Endodermal cell (in vitro differentiated cells): ENCODE measurements around the gene KRTAP5-3. TPM values are rescaled to one million over a fixed set of nuclear protein-coding genes. Genes with fewer than 3 reads are reported as not detected.

Experiments used
- DNase-seq: peaks from one replicate; pipeline ENCODE4 v3.0.0-alpha.2; 2017
- H3K27ac ChIP-seq: 2 replicates; pipeline ENCODE4 v1.5.1; 2013; ENCODE audit warnings: mild to moderate bottlenecking, low read depth, low read length, moderate library complexity
- H3K27me3 ChIP-seq: 2 replicates; pipeline ENCODE4 v1.6.1; 2013; ENCODE audit warnings: mild to moderate bottlenecking, low read length, moderate library complexity; ENCODE audit not compliant: insufficient read depth, control insufficient read depth, poor library complexity, severe bottlenecking
- H3K36me3 ChIP-seq: 2 replicates; pipeline ENCODE4 v1.7.0; 2013; ENCODE audit warnings: mild to moderate bottlenecking, low read length, moderate library complexity; ENCODE audit not compliant: control insufficient read depth, insufficient read depth
- H3K4me1 ChIP-seq: one replicate; pipeline ENCODE4 v1.7.0; 2013; ENCODE audit warnings: low read length; ENCODE audit not compliant: control insufficient read depth, insufficient read depth
- H3K4me3 ChIP-seq: 2 replicates; pipeline ENCODE4 v1.5.1; 2013; ENCODE audit warnings: mild to moderate bottlenecking, low read length, moderate library complexity
- H3K9ac ChIP-seq: 2 replicates; pipeline ENCODE4 v1.6.1; 2013; ENCODE audit warnings: mild to moderate bottlenecking, low read length, moderate library complexity; ENCODE audit not compliant: poor library complexity, severe bottlenecking; ENCODE audit errors: extremely low read depth
- H3K9me3 ChIP-seq: 2 replicates; pipeline ENCODE4 v1.6.1; 2013; ENCODE audit warnings: mild to moderate bottlenecking, low read length, moderate library complexity; ENCODE audit not compliant: control insufficient read depth
- H3K27ac Mint-ChIP-seq: 2 replicates; pipeline ENCODE4 v1.8.0; 2020; ENCODE audit warnings: mixed read lengths
- H3K27me3 Mint-ChIP-seq: 2 replicates; pipeline ENCODE4 v1.8.0; 2021; ENCODE audit warnings: mild to moderate bottlenecking, mixed read lengths; ENCODE audit not compliant: insufficient read depth
- H3K36me3 Mint-ChIP-seq: 2 replicates; pipeline ENCODE4 v1.8.0; 2020; ENCODE audit warnings: low read depth, mixed read lengths
- H3K4me1 Mint-ChIP-seq: 2 replicates; pipeline ENCODE4 v1.8.0; 2020; ENCODE audit warnings: mixed read lengths
- H3K4me3 Mint-ChIP-seq: 2 replicates; pipeline ENCODE4 v1.8.0; 2020; ENCODE audit warnings: mild to moderate bottlenecking, moderate library complexity, mixed read lengths
- H3K9me3 Mint-ChIP-seq: 2 replicates; pipeline ENCODE4 v1.8.0; 2020; ENCODE audit warnings: mild to moderate bottlenecking, mixed read lengths
- CTCF ChIP-seq: fragments of 200-600 bp; sonication (generic); conservative IDR thresholded peaks from 2 replicates; pipeline ENCODE4 v1.5.0; 2021; ENCODE audit warnings: antibody characterized with exemption, mild to moderate bottlenecking
- WGBS, 2 experiments: methylation state at CpG; one replicate each; pipeline versions ENCODE4 v1.1.5 to v1.1.7; 2013; ENCODE audit warnings: missing lambda C conversion rate in 2 of 2, mixed read lengths in 1 of 2; ENCODE audit not compliant: insufficient coverage in 1 of 2, insufficient read length in 1 of 2; 5-methylcytosine and 5-hydroxymethylcytosine counted together
- total RNA-seq, 2 donors: library from RNA; stranded (reverse); fragmentation: NEBNext Ultra II Directional in 1 of 2; extraction: Animal tissue kit (Norgen Biotek cat#: 25700) in 1 of 2; gene quantifications; 2 replicates in 1 of 2; 3 replicates in 1 of 2; pipeline ENCODE4 v1.2.1, GENCODE V29; 2021

KRTAP5-3 gene
- total RNA-seq, 2 donors from 2014 or later = not detected

- no peaks in the 10 kb centered on the region for H3K9me3 ChIP-seq
- H3K27me3 ChIP-seq = peaks cover 5% of the 10 kb centered on the region
- WGBS, 2 experiments = 75 to 83% methylated on average over 10 to 15 of the region's 15 CpGs
- TF ChIP-seq CTCF = no peak
- Mint-ChIP-seq H3K27me3 (peaks cover 20% of the 10 kb centered on the region), H3K4me1 (no peaks in the 10 kb centered on the region), H3K4me3 (no peak overlapping the region), H3K36me3 (no peaks in the 10 kb centered on the region), H3K9me3 (no peaks in the 10 kb centered on the region), H3K27ac (no peak overlapping the region)
- H3K4me1 ChIP-seq = no peaks in the 10 kb centered on the region
- no peak overlapping the region for H3K4me3 ChIP-seq
- no peak overlapping the region for H3K9ac ChIP-seq
- no peaks in the 10 kb centered on the region for H3K36me3 ChIP-seq
- no peak for DNase-seq
- no peak overlapping the region for H3K27ac ChIP-seq
Measured at GRCh38 chr11:1639666-1640065, 31.4 kb upstream of the KRTAP5-3 start.

GRCh38 chr11:1639102-1639620 lies 30.9 kb upstream of the KRTAP5-3 start:
- no peaks in the 10 kb centered on the region for H3K4me1 Mint-ChIP-seq
- Histone ChIP-seq H3K27ac (no peak overlapping the region), H3K36me3 (no peaks in the 10 kb centered on the region), H3K4me1 (no peaks in the 10 kb centered on the region), H3K4me3 (no peak overlapping the region), H3K27me3 (peaks cover 5% of the 10 kb centered on the region), H3K9ac (no peak overlapping the region), H3K9me3 (no peaks in the 10 kb centered on the region)
- H3K27me3 Mint-ChIP-seq = peaks cover 18% of the 10 kb centered on the region
- no peaks in the 10 kb centered on the region for H3K36me3 Mint-ChIP-seq
- DNase-seq = no peak
- 86 to 87% methylated on average over 15 to 17 of the region's 18 CpGs for WGBS, 2 experiments
- no peaks in the 10 kb centered on the region for H3K9me3 Mint-ChIP-seq
- no peak for TF ChIP-seq CTCF
- no peak overlapping the region for H3K27ac Mint-ChIP-seq
- no peak overlapping the region for H3K4me3 Mint-ChIP-seq

GRCh38 chr11:1638344-1638743 lies 30.1 kb upstream of the KRTAP5-3 start:
- Histone ChIP-seq H3K27me3 (peaks cover 5% of the 10 kb centered on the region), H3K9ac (no peak overlapping the region), H3K4me1 (no peaks in the 10 kb centered on the region), H3K27ac (no peak overlapping the region), H3K36me3 (no peaks in the 10 kb centered on the region), H3K9me3 (no peaks in the 10 kb centered on the region), H3K4me3 (no peak overlapping the region)
- no peak overlapping the region for H3K27ac Mint-ChIP-seq
- peaks cover 17% of the 10 kb centered on the region for H3K27me3 Mint-ChIP-seq
- 69 to 77% methylated on average over 5 to 8 of the region's 8 CpGs for WGBS, 2 experiments
- H3K4me3 Mint-ChIP-seq = no peak overlapping the region
- H3K36me3 Mint-ChIP-seq = no peaks in the 10 kb centered on the region
- DNase-seq = no peak
- no peaks in the 10 kb centered on the region for H3K9me3 Mint-ChIP-seq
- no peaks in the 10 kb centered on the region for H3K4me1 Mint-ChIP-seq
- TF ChIP-seq CTCF = no peak
